Neural cell (in vitro differentiated cells): ENCODE measurements around the gene PIK3R6. TPM values are rescaled to one million over a fixed set of nuclear protein-coding genes. Genes with fewer than 3 reads are reported as not detected.

Experiments
- H2AFZ ChIP-seq: fragments of 200-600, 300-800 bp; sonication (generic), shearing (Covaris generic); 2 replicates; pipeline ENCODE4 v1.6.0; 2014; ENCODE audit warnings: low read depth, mild to moderate bottlenecking, antibody characterized with exemption, low read length, moderate library complexity
- H3F3A ChIP-seq: fragments of 200-600 bp; shearing (Covaris generic); 2 replicates; pipeline ENCODE4 v1.6.1; 2016; ENCODE audit warnings: mild to moderate bottlenecking, moderate library complexity, mixed read lengths, antibody characterized with exemption, low read length; ENCODE audit not compliant: insufficient read depth, poor library complexity, severe bottlenecking
- H3K27ac ChIP-seq: fragments of 200-600, 300-800 bp; sonication (generic), shearing (Covaris generic); 2 replicates; pipeline ENCODE4 v1.5.1; 2014; ENCODE audit warnings: mild to moderate bottlenecking, low read length, moderate library complexity
- H3K27me3 ChIP-seq: fragments of 300-800, 200-600 bp; sonication (generic), shearing (Covaris generic); 2 replicates; pipeline ENCODE4 v1.6.0; 2014; ENCODE audit warnings: mild to moderate bottlenecking, low read depth, low read length, moderate library complexity; ENCODE audit not compliant: insufficient read depth
- H3K36me3 ChIP-seq: fragments of 300-800, 200-600 bp; sonication (generic), shearing (Covaris generic); 2 replicates; pipeline ENCODE4 v1.5.1; 2014; ENCODE audit warnings: mild to moderate bottlenecking, antibody characterized with exemption, low read length, moderate library complexity; ENCODE audit not compliant: insufficient read depth
- H3K4me2 ChIP-seq: fragments of 300-800, 200-600 bp; sonication (generic), shearing (Covaris generic); 2 replicates; pipeline ENCODE4 v1.6.0; 2014; ENCODE audit warnings: mild to moderate bottlenecking, low read length
- H3K4me3 ChIP-seq: fragments of 300-800, 200-600 bp; sonication (generic), shearing (Covaris generic); 2 replicates; pipeline ENCODE4 v1.5.1; 2014; ENCODE audit warnings: mild to moderate bottlenecking, low read length, moderate library complexity
- H3K79me2 ChIP-seq: fragments of 200-600 bp; shearing (Covaris generic); replicated peaks from 2 replicates; pipeline ENCODE4 v1.6.0; 2014; ENCODE audit warnings: mild to moderate bottlenecking, low read length, moderate library complexity; ENCODE audit not compliant: insufficient read depth
- H3K9ac ChIP-seq: fragments of 300-800, 200-600 bp; sonication (generic), shearing (Covaris generic); 2 replicates; pipeline ENCODE4 v1.6.1; 2016; ENCODE audit warnings: mild to moderate bottlenecking, low read length, mixed read lengths
- H3K9me2 ChIP-seq: fragments of 200-600 bp; shearing (Covaris generic); 2 replicates; pipeline ENCODE4 v1.6.1; 2016; ENCODE audit warnings: mild to moderate bottlenecking, low read length, mixed read lengths; ENCODE audit not compliant: insufficient read depth
- H3K9me3 ChIP-seq: fragments of 200-600, 300-800 bp; sonication (generic), shearing (Covaris generic); 2 replicates; pipeline ENCODE4 v1.6.1; 2016; ENCODE audit warnings: mild to moderate bottlenecking, mixed run types, low read length, moderate library complexity, mixed read lengths
- H4K20me1 ChIP-seq: fragments of 200-600 bp; shearing (Covaris generic); 2 replicates; pipeline ENCODE4 v1.6.1; 2016; ENCODE audit warnings: mild to moderate bottlenecking, mixed run types; ENCODE audit not compliant: insufficient read depth
- CTCF ChIP-seq: fragments of 450-650 bp; IDR thresholded peaks from 2 replicates; pipeline ENCODE4 v1.5.1; 2014; ENCODE audit warnings: antibody characterized with exemption, mild to moderate bottlenecking, moderate library complexity; ENCODE audit not compliant: poor library complexity, severe bottlenecking
- EP300 ChIP-seq: fragments of 450-650 bp; conservative IDR thresholded peaks from 2 replicates; pipeline ENCODE4 v1.6.1; 2014; ENCODE audit warnings: antibody characterized with exemption, mild to moderate bottlenecking, moderate library complexity; ENCODE audit not compliant: poor library complexity, severe bottlenecking
- EZH2 ChIP-seq: fragments of 200-600, 300-800 bp; shearing (Covaris generic), sonication (generic); IDR thresholded peaks from 2 replicates; pipeline ENCODE4 v1.6.1; 2014; ENCODE audit warnings: antibody characterized with exemption, low read length, borderline replicate concordance, mild to moderate bottlenecking; ENCODE audit not compliant: insufficient read depth, poor library complexity, severe bottlenecking
- MXI1 ChIP-seq: fragments of 450-650 bp; conservative IDR thresholded peaks from 2 replicates; pipeline ENCODE4 v1.6.1; 2014; ENCODE audit warnings: antibody characterized with exemption, mild to moderate bottlenecking; ENCODE audit not compliant: poor library complexity, severe bottlenecking
- POLR2AphosphoS5 ChIP-seq: IDR thresholded peaks from 2 replicates; pipeline ENCODE4 v1.6.1; 2012
- RAD21 ChIP-seq: fragments of 450-650 bp; conservative IDR thresholded peaks from 2 replicates; pipeline ENCODE4 v1.6.1; 2014; ENCODE audit warnings: antibody characterized with exemption, mild to moderate bottlenecking, moderate library complexity
- REST ChIP-seq: IDR thresholded peaks from 2 replicates; pipeline ENCODE4 v1.6.1; 2012; ENCODE audit warnings: borderline replicate concordance
- SMC3 ChIP-seq: fragments of 450-650 bp; conservative IDR thresholded peaks from 2 replicates; pipeline ENCODE4 v1.6.1; 2014; ENCODE audit warnings: antibody characterized with exemption, mild to moderate bottlenecking, moderate library complexity; ENCODE audit not compliant: poor library complexity
- TAF1 ChIP-seq: IDR thresholded peaks from 2 replicates; pipeline ENCODE4 v1.6.1; 2012; ENCODE audit warnings: low read depth
- polyA plus RNA-seq: library from polyadenylated mRNA; depleted of rRNA; stranded (reverse); fragments of >200 nt; gene quantifications from 2 replicates; pipeline ENCODE4 v1.2.3, GENCODE V29; 2014

PIK3R6 gene
- polyA plus RNA-seq, 1 donor from 2014 or later: not detected

GRCh38 chr17:8900207-8900606 is 32.7 kb upstream of the PIK3R6 start:
- no peaks in the 10 kb centered on the region for H3K79me2 ChIP-seq
- no peaks in the 10 kb centered on the region for H3K36me3 ChIP-seq
- H3F3A ChIP-seq: no peaks in the 10 kb centered on the region
- H3K9ac ChIP-seq: no peak overlapping the region
- no peaks in the 10 kb centered on the region for H4K20me1 ChIP-seq
- H2AFZ ChIP-seq: no peak overlapping the region
- no peak for TF ChIP-seq SMC3
- no peaks in the 10 kb centered on the region for H3K9me2 ChIP-seq
- no peak overlapping the region for H3K4me3 ChIP-seq
- no peaks in the 10 kb centered on the region for H3K9me3 ChIP-seq
- no peaks in the 10 kb centered on the region for H3K27me3 ChIP-seq
- no peak overlapping the region for H3K27ac ChIP-seq
- H3K4me2 ChIP-seq: no peak overlapping the region

- Histone ChIP-seq H3K79me2 (no peaks in the 10 kb centered on the region), H3K4me2 (no peak overlapping the region), H3K9me3 (no peaks in the 10 kb centered on the region), H3K9ac (no peak overlapping the region), H3K27ac (no peak overlapping the region), H3K27me3 (no peaks in the 10 kb centered on the region), H3K4me3 (no peak overlapping the region), H3K9me2 (no peaks in the 10 kb centered on the region), H3K36me3 (no peaks in the 10 kb centered on the region), H2AFZ (no peak overlapping the region), H3F3A (no peaks in the 10 kb centered on the region), H4K20me1 (no peaks in the 10 kb centered on the region)
- TF ChIP-seq MXI1: no peak
- no peak for TF ChIP-seq RAD21
- TF ChIP-seq EP300: no peak
- TF ChIP-seq TAF1: no peak
- no peak for TF ChIP-seq POLR2AphosphoS5
- TF ChIP-seq REST: no peak
- no peak for TF ChIP-seq EZH2
- TF ChIP-seq CTCF: no peak
- TF ChIP-seq SMC3: no peak
Observed at GRCh38 chr17:8898636-8899035, 31.2 kb upstream of the PIK3R6 start.

GRCh38 chr17:8898126-8898525 is 30.7 kb upstream of the PIK3R6 start:
- no peak for TF ChIP-seq CTCF
- TF ChIP-seq MXI1: no peak
- TF ChIP-seq REST: no peak
- TF ChIP-seq EP300: no peak
- TF ChIP-seq POLR2AphosphoS5: no peak
- no peak for TF ChIP-seq RAD21
- no peak for TF ChIP-seq EZH2
- Histone ChIP-seq H3K4me3 (no peak overlapping the region), H3F3A (no peaks in the 10 kb centered on the region), H3K79me2 (no peaks in the 10 kb centered on the region), H4K20me1 (no peaks in the 10 kb centered on the region), H3K36me3 (no peaks in the 10 kb centered on the region), H3K9ac (no peak overlapping the region), H3K4me2 (no peak overlapping the region), H3K27me3 (no peaks in the 10 kb centered on the region), H3K9me2 (no peaks in the 10 kb centered on the region), H2AFZ (no peak overlapping the region), H3K9me3 (no peaks in the 10 kb centered on the region), H3K27ac (no peak overlapping the region)
